ENCODE data around the gene ADK.
"Not testable (repeated sequence)": the region's sequence is repeated elsewhere in the genome, so short reads cannot be mapped to it uniquely, and the experiment has no call there.

The ADK gene

DNA sequence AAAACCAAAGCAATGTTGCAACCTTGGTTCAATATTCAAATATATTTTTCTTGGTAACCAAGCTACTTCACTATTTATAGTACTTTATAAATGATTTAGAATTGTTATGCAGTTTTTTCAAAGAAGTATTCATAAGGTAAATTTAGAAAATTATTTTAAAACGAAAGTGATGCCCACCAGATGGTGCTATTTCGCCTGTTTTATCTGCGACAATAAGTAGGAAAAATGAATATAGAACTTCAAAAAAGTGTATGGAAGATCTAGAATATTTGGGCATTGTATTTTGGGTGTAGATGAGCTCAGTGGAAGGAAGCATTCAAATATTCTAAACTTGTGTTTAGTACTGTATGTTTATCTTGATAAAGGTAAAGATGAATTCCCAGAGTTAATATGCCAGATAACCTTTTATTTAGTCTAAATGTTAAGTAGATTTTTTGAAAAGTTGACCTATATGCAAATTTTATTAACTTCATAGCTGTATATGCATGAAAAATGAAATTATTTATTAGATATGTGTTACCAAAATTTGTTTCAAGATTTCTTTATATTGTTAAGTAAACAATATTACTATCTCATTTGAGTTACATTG is 93.2 kb downstream of the ADK start:
- DNase-seq: no peak

DNA sequence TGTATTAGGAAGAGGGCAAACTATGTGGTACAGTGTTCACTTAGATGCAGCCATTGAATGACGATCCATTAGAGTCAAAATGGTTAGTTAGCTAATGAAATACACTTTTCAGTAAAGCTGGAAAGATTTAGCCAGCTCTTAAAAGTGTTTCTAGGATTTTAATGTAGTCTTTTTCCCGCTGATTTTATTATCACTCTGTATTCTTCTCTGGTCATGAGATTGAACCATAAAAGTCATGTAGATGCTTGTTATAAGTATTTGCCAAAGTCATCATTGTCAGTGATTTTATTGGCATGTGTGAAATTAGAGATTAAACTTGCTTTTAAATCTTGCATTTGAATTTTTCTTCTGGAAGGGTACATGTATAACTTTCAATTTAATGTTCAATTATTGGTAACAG is 93.8 kb downstream of the ADK start:
- DNase-seq: no peak

DNA sequence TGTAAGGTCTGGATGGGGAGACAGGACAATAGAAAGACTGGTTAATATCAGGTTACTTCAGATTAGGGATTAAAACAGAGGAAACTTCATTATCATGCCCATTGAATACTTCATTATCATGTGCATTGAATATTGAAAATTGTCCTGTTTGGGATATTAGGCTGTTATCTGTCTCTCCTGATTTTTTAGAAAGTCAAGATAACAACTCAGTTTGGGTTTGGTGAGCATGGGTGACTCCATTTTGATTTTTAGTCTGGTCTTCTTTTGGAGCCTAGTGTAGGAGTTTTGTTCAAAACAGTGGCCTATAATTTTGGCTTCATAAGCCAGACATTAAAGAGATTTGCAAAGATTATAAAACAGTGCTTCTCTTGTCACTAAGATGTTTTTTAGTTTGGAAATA is 95.5 kb downstream of the ADK start:
- DNase-seq: no peak

DNA sequence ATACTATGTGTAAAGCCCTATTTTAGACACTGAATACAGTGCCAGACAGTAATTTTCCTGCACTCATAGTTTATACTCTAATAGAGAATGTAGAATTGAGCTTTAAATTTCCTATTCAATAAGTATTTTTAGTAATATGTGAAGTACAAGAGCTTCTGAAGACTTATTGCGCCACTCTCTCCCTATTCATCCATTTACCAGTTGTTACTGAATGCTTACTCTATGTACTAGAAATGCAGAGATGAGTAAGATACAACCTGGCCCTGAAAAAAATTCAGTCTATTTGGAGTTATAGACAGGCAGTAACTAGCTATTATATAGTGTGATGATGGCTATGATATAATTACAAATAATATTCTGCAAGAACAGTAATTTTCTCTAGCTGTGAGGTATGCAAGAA is 98.8 kb downstream of the ADK start:
- DNase-seq: no peak

DNA sequence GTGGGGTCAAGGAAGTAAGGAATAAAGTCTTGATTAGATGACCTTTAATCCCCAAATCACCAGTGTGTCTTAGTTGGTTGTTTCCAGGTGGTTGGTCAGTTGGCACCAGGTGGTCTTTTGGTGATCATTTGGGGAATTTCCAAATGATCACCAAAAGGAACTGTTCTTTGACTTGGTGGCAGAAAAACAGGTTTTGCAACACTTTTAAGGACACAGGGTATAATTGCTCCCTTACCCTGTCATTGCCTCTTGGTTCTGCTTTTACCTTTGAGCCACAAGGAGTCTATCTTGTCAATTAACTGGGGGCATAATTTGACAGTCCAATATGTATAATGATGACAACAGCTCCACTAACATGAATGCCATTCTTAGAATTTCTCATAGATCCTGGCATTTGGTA is 104.2 kb downstream of the ADK start:
- DNase-seq: no peak

DNA sequence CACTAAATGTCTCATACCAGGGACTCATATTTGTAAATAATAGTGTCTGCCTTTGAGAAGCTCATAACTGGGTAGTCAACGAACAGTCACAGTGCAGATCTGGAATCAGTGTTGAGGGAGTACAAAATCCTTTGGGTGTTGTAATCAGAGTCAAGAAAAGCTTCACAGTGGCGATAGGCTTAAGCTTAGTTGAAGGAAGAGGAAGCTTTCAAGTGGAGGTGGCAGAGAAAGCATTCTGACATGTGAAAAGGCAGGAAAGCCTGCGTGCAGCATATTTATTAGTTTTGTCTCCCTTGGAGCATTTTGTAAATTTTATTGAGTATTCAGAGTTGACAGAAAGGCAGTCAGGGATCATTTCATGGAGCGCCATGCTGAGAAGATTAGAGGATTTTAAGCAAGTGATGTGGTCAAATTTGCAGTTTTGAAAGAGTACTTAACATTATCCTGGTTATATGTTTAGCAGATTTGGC is 104.9 kb downstream of the ADK start:
- DNase-seq: no peak

DNA sequence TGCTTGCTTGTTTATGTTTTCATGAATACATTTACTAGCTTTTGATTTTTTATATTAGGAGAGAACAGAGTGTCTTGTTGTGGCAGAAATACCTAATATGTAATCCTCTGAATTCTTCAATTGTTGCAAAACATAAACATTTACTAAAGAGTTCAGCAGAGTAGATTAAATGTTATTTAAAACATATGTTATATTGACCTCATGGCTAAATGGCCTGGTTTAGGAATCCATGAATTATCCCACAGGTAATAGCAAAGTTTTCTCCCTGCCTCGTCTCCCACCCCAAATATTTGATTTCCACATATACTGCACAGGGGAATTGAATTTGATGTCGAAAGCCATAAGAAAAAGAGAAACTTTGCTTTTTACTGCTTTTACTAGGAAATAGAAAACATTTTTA is 111.8 kb downstream of the ADK start:
- no peak for DNase-seq

DNA sequence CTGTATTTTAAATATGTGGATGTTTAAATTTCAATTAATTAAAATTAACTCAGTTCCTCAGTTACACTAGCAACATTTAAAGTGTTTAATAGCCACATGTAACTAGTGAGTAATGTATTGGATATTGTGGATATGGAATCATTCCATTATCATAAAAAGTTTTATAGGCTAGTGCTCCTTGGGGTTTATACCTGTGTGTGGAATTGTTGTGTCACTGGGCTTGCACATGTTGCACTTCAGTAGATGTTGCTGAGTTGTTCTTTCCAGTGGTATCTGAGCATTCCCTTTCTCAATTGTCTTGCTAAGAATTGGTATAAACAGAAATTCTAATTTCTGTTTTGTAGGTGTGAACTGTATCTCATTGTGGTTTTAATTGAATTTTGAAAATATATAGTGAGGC is 113.0 kb downstream of the ADK start:
- no peak for DNase-seq

DNA sequence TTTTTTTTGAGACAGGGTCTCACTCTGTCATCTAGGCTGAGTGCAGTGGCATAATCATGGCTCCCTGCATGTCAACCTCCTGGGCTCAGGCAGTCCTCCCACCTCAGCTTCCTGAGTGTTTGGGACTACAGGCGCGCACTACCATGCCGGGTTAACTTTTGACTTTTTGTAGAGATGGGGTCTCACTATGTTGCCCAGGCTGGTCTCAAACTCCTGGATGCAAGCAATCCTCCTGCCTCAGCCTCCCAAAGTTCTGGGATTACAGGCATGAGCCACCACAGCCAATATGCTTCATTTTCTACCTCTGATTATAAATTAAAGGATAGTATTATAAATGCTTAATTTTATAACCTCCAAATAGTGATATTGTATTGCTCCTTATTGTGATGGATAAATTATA is 121.3 kb downstream of the ADK start:
- no peak for DNase-seq

DNA sequence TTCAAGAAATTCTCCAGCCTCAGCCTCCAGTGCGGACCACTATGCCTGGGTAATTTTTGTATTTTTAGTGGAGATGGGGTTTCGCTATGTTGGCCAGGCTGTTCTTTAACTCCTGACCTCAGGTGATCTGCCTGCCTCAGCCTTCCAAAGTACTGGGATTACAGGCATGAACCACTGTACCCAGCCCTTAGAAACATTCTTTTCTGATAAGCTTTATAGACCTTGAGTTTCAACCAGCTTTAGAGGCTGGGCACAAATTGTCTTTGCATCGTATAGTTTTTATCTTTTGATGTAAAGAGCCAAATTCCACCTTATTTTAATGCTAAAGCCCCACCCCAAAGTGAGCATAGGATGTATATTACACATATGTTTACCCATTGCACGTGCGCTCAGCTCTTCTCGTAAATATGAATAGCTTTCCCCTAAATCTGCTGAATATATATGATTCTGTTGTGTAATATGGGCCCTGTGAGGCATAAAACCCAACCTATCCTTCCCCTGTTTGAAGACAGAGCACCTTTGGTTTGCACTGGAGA is 124.8 kb downstream of the ADK start:
- DNase-seq: no peak

DNA sequence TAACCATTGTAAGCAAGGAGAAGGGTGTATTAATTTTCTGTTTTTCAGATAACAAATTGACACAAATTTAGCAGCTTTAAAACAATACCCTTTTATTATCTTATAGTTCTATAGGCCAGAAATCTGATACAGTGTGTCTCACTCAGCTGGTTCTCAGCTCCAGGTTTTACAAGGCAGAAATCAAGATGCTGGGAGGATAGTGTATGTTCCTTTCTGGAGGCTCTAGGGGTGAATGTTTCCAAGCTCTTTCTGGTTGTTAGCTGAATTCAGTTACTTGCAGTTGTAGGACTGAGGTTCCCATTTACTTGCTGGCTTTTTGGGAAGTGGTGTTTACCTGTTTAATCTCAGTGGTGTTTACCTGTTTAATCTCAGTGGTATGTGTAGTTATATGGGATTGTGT is 125.4 kb downstream of the ADK start:
- DNase-seq: no peak

DNA sequence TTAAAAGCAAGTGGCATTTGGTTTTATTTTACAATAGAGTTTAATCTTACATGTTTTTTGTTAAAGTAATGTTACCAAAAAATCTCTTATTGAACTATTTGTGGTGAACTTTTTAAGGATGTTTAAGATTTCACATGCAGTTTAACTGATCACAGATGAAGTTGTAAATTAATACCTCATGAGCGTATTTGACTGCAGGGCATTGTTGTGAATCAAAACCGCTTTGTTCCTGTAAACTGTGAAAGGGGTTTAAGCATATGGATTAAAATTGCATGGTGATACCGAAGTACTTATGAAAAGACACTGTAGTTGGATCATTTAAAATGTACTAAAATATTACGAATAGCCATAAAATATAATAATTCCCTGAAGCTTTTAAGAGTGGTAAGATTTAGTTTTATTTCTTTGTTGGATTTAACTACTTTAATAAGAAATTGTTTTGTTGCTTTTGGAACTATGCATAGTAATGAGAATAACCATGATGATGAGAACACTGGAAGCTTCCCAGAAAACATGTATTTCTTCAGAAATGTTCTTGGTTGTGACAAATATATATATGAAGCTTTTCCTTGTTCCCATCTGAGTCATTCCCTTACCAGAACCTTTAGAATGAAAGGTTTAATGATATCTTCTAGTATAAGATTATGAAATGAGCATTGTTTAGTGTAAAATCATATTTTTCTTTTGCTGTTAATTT is 131.3 kb downstream of the ADK start:
- no peak for DNase-seq

DNA sequence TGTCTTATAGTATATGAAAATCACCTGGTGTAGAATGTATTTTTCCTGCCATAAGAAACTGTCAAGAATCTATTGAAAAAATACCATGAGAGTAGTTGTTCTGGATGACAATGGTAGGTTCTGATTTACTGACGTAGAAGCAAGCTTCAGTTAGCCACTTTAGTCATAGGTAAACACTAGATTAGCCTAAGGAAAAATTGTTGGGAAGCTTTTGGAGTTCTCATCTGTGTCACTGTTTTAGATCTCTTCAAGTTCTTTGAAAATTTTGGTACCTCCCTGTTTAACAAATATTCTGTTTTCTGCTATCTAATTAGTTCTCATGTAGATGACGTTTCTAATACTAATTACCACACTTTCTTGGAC is 131.8 kb downstream of the ADK start:
- no peak for DNase-seq

DNA sequence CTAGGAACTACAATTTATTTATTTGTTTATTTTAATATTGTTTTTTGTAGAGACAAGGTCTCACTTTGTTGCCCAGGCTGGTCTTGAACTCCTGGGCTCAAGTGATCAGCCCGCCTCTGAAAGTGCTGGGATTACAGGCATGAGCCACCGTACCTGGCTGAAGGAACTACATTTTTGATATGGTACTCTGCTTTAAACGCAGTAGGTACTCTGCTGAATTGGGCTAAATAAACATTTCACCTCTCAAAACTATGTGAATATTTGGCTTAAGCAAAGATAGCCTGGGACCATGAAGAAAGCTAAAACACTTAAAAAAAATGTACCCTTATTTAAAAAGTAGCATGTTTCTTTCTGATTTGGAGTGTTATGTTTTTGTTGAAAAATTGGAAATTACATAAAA is 138.2 kb downstream of the ADK start:
- DNase-seq: no peak

DNA sequence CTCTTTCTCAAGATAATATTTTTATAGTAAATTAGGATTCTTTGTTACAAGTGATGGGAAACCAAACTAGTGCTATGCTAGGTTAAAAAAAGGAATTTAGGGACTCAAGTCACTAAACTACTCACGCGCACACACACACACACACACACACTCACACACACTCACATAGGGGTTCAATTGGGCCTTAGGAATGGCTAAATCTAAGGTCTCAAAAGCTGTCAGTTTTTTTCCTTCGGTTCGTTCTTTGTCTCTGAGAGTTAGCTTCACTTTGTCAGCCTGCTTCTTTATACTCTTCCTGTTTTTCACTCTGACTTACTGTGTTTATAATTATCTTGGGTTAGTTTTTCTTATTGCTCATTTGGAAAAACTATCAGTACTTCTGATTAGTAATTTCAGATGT is 138.9 kb downstream of the ADK start:
- no peak for DNase-seq

DNA sequence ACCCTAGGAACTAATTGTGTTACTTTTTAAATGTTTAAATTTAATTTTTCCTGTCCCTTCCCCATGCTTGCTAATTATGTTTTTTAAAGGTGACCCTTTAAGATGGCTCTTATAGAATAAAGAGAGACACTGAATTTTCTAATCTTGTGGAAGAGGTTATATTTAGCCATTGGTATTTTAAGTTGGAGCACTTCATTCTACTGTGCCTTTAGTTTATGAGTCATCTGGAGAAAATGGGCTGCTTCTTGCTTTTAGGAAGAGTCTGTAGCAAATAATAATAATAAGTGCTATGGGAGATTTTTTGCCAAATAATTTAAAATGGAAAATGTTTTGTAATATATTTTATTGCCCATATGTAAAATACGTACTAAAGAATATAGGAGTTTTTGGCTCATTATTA is 139.7 kb downstream of the ADK start:
- DNase-seq: peak; percentile 15

DNA sequence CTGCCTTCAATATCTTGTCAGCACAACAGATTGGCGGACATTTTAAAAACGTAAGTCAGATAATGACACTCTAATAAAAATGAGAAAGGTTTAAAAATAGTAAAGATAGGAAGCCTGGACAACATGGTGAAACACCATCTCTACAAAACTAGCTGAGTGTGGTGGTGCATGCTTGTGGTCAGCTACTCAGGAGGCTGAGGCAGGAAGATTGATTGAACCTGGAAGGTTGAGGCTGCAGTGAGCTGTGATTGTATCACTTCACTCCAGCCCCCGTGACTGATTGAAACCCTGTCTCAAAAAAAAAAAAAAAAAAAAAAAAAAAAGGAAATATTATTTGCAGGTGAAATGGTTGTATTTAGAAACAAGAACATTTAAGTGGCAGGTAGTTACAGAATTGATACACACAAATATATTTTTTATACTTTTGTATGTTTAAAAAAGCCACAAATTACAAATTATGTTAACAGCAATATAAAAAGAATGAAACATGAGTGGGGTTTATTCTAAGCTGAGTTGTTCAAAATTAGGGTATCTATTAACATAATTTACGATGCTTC is 141.9 kb downstream of the ADK start:
- DNase-seq: peak; percentile 90

DNA sequence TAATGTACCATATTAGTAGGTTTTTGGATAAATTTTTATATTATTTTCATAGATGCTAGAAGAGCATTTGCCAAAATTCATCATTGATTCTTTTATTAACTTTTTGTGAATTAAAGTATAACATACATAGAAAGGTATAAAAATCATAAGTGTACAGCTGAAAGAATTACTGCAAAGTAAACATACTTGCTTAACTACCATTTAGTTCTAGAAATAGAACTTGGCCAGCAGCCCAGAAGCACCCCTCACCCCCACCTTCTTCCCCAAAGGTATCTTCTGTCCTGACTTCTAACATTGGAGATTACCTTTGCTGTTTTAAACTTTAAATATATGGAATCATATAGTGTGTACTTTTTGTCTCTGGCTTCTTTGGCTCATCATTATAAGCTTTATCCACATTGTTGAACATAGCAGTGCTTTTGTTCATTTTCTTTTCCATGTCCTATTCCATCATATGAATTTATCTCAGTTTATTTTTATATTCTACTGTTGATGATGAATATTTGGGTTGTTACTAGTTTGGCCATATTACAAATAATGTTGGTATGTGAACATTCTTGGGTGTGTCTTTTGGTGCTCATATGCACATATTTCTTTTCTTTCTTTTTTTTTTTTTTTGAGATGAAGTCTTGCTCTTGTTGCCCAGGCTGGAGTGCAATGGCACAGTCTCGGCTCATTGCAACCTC is 142.8 kb downstream of the ADK start:
- peak; percentile 61 for DNase-seq

DNA sequence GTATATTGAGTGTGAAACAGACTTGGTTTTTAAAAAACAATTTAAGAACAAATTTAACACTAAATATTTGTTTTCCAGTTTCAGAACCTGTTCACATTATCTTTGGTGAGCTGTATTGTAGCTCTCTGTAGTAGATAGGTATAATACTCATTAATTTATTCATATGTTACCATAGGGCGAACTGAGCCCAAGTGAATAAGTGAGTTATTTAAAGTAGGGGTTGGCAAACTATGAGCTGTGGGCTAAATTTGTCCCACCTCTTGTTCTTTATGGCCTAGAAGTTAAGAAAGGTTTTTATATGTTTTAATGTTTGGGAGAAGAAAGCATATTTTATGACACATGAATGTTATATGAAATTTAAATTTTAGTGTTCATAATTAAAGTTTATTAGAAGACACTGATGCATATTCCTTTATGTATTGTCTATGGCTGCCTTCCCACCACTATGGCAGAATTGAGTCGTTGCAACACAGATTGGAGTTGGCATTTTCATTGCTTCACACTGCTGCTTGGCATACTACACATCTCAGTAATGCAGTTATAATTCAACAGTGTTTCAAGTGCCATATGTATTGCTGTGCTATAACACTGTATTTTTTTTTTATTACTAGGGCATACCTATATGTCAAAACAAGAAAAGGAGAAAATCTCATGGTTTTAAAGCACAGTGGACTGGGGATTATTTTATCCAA is 146.5 kb downstream of the ADK start:
- no peak for DNase-seq

DNA sequence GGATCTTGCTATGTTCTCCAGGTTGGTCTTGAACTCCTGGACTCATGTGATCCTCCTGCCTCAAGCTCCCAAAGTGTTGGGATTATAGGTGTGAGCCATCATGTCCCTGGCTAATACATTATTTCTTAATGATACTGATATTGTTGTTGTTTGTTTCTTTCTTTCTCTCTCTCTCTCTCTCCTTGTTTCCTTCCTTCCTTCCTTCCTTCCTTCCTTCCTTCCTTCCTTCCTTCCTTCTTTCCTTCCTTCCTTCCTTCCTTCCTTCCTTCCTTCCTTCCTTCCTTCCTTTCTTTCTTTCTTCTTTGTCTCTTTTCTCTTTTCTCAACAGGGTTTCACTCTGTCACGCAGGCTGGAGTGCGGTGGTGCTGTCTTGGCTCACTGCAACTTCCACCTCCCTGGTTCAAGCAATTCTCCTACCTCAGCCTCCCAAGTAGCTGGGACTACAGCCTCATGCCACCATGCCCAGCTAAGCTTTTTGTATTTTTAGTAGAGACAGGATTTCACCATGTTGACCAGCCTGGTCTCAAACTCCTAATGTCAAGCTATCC is 149.1 kb downstream of the ADK start:
- DNase-seq: not testable (repeated sequence)

DNA sequence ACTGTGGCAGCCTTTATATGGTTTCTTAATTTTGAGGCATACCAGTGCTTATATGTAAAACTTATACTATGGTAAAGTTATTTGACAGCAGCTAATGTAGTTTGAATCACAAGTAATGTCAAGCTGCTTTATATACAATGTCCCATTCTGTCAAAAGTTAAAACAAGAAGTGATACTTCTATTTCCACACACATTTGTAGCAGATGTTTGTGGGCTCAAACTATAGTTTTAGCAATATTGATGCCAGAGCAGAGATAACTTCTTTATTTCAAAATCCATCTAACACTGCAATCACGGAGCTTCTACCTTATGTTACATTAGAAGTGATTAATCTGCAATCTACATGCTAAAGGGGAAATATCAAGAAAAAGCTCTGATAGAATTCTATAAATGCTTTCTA is 149.6 kb downstream of the ADK start:
- no peak for DNase-seq

DNA sequence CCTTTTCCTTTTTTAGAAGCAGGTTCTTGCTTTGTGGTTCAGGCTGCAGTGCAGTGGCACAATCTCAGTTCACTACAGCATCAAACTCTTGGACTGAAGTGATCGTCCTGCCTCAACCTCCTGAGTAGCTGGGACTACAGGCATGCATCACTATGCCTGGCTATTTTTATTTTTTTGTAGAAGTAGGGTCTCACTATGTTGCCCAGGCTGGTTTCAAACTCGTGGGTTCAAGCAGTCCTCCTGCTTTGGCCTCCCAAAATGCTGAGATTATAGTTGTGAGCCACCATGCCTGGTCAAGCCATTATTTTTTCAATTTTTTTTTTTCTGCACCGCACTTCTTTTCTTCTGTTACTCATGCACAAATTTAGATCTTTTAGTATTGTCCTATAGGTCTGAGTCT is 154.7 kb downstream of the ADK start:
- no peak for DNase-seq

Measured in NCI-H226 (cell line).